Globus pallidus (tissue), 1 donor: ENCODE measurements around the gene AKAP6.
A peak's percentile ranks its signal among the peaks of the same experiment; 100 is the strongest.
"Not testable (repeated sequence)": the region's sequence is repeated elsewhere in the genome, so short reads cannot be mapped to it uniquely, and the experiment has no call there.

Source experiments
- DNase-seq: peaks from one replicate; pipeline ENCODE4 v3.0.0-alpha.2; 2015; ENCODE audit warnings: low spot score

Gene AKAP6

DNA sequence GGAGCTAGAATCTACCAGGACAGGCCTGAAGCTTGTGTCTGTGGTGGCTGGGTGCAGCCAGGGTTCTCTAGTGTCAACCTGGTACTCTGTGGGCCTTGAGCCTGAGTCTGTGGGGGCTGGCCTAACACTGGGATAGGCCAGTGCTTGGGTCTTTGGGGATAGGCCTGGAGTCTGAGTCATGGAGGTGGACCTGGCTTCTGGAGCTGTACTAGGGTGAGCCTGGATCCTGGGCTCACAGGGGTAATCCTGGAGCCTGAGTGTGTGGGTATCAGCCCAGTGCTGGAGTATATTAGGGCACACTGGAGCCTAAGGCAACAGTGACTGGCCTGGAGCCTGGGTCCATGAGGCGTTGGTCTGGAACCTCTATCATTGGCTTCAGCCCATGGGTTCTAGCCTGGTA, 427.1 kb downstream of the AKAP6 start:
- no peak for DNase-seq

DNA sequence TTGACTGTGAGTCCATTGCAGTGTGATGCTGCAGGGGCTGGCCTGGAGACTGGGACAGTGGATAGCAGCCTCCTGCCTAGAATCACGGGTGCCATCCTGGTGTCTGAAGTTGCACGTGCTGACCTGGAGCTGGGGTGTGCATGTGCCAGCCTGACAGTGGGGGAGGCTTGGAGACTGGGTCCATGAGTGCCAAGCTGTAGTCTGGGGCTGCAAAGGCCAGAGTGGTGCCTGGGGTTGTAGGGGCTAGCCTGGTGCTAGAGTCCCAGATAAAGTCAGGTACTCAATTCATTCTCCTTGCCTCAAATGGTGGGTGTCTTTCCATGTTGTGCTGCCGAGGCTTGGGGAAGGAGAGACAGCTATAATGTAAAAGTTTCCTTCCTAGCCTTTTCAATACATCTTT, 427.7 kb downstream of the AKAP6 start:
- DNase-seq: no peak

DNA sequence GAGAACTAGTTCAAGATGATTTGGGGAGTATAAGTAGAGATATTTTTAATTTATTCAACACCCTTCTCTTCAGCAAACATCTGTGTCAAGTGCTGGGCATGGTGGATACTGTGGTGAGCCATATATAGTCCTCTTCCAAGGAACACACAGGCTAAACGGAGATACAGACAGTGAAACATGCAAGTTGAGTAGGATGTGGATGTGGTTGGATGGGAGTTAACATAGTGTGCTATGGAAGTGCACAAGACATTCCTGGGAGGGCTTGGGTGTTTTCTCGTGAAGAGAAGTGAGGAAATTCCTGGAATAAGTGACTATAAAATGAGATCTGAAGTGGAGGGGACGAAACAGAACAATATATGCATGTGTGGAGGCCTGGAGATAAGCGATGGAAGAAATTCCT, 428.5 kb downstream of the AKAP6 start:
- DNase-seq: no peak

DNA sequence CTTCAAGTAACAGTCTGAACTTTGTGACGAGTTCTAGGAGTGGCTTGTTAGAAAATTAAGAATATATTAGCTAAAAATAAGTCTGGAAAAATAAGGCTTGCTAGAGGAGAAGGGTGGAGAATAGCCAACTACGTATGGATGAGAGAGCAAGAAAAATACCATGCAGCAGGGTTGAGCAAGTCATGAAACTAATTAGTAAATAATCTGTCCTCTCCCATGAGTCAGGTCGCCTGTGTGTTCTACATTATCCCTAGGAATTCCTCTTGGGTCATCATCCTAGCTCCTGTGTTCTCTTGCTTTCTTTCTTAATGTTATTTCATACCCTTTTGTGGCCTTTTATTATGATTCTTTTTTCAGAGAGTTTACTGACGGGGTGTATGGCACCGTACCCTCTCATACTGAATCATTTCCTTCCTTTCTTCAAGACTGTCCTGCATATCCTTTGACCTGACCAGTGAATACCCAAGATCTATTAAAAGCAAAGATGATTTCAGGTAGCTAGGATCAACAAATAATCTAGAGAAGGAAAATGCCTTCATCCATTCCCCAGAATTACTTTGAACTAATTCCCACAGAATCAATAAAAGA, 432.4 kb downstream of the AKAP6 start:
- no peak for DNase-seq

DNA sequence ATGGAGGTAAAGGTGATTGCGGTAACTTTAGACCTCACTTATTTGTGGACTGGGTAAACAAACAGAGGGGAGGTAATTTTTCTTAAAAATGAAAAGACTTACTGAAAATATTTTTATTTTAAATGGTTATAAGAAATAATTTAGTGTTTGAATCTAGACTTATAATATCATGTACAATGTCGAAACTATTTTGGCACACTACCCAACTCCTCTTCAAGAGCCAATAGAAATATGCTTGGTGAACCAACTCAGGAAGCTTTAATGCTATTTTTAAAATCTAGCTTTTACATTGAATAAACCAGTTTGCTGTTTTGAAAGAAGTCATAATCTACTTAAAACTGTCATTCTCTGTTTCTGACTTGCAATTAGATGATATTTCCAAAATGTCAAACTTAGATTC, 433.8 kb downstream of the AKAP6 start:
- DNase-seq: no peak

DNA sequence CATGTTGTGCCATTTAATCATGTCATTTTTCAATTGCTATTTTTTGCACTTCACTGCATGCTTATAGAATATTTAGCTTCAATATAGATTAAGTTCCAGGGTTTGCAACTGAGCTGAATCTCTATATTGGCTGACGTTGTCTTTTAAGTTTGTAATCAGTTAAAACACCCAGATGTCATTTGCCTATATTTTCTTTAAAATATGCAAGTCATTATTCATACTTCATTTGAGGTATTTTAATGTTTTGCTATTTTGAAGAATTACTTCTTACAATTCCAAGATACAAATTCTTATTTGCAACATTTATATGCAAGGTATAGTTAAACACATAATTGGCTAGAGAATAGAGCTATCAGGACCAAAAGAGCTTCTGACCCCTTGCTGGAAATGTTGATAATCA, 434.6 kb downstream of the AKAP6 start:
- no peak for DNase-seq

DNA sequence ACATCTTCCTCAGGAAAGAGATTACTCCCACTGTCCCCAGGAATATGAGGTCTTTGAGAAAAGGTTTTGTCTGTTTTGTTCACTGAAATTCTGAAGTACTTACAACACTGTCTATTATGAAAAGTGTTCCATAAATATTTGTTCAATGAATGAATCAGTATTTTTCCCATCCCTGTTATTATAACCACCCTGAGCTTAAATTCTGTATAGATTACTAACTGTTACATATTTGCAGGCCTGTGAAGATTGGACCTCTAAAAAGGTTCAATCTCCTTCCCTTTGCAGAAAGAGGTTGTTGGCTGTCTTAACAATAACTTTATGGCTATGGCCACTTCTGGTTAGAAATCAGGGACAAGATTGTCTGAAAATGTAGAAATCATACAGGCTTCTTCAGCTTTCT, 435.0 kb downstream of the AKAP6 start:
- DNase-seq: no peak

DNA sequence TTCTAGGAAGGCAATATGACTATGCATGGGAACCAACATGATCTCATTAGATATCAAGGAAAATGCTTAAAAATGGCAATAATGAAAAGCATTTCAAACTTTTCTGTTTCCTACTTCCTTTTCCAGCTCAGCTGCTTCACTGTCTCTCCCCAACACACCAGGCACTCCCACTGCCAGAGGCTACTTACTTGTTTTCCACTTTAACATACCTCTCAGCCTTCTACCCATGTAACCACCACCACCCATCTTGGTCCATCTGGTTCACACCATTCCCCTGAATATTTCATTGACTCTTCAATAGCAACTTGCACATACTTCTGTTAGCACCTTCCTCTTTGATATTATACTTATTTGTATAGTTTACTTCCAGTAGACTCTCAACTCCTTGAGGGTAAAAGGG, 441.3 kb downstream of the AKAP6 start:
- DNase-seq: no peak

DNA sequence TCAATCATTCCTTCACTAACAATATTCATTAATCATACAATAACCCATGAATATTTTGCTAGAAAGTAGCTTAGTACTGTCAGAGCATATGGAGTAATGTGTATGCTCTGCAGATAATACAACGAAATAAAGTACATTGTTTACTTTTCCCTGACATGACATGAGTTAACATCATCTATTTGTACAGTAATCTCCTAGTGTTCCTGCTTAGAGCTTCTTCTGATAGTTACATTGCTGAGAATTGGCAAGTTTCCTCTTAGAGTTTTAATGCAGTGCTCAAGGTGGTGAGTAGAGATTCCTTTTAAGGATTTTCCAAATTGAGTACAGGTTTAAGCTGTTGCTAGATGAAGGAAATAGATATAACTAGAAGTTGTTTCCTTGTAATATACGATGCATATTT, 445.1 kb downstream of the AKAP6 start:
- DNase-seq: no peak

DNA sequence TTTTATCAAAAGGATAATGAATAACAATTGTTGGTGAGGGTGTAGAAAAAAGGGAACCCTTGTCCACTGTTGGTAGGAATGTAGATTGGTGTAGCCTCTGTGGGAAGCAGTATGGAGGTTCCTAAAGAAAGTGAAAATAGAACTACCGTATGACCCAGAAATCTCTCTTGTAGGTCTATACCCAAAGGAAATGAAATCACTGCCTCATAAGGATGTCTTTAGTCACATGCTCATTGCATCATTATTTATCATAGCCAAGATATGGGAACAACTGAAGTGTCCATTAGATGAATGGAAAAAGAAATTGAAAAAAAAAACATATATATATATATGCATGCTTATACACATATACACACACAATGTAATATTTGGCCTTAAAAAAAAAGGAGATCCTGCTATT, 450.7 kb downstream of the AKAP6 start:
- DNase-seq: no peak

DNA sequence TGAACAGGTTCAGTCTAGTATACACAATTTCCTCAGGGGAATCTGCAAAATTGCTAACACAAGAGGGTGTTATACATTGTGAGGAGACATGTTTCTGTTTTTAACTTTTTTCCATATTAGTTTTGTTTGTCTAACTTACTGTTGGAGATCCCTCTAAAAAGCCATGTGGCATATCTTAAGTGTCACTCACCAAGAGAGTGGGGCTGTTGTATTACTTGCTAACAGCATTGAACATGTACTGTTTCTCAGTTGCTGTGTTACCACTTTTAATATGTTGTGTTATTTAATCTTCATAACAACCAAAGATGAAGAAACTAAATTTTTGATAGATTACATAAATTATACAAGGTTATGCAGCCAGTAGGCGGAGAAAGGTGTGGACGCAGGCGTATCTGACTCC, 455.3 kb downstream of the AKAP6 start:
- DNase-seq: no peak

DNA sequence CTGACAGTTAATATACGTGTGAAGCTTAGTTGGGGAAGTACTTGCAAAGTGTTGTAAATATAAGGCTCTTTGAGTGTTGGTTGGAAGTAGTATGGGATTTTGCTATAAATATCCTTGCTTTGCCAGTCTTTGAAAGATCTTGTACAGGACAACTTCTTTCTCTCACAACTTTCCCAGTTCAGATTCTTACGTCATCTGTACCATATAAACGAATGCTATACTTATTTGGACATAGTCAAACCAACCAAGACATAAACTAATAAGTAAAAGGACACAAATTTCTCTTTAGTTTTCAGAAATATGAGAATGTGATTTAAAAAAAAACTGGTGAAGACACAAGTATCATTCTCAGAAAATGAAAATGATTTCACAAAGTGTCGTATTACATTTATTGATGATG, 456.5 kb downstream of the AKAP6 start:
- DNase-seq: no peak

DNA sequence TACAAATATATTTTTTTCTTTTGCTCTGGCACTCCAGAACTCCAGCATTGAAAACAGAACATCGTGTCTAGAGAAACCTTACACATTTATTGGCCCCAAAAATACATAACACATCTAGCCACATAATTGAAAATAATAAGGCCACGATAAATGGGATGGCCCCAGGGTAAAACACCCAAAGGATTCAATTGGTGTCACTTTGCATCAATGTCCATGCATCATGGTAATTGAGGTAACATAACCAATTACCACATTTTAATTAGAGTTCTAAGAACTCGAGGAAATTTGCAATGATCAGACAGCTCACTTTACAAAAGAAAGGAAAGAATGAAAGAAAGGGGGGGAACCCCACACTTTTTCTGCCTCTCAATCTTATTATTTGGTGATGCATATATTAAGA, 457.8 kb downstream of the AKAP6 start:
- DNase-seq: no peak

DNA sequence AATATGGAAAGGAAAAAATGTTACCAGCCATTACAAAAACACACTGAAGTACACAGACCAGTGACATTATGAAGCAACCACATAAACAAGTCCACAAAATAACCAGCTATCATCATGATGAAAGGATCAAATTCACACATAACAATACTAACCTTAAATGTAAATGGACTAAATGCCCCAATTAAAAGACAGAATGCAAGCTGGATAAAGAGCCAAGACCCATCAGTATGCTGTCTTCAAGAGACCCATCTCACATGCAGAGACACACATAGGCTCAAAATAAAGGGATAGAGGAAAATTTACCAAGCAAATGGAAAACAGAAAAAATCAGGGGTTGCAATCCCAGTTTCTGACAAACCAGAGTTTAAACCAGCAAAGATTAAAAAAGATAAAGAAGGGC, 463.9 kb downstream of the AKAP6 start:
- not testable (repeated sequence) for DNase-seq

DNA sequence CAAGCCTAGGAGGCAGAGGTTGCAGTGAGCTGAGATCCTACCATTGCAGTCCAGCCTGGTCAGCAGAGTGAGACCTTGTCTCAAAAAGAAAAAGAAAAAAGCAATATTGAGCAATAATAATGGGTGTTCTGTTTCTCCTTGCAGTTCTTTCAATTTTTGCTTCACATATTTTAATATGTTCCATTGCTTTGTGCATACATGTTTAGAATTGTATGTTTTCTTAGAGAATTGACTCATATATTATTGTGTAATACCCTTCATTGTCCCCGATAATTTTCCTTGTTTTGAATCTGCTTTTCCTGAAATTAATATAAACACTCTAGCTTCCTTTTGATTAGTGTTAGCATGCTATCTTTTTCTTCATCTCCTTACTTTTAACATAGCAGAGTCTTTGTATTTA, 471.2 kb downstream of the AKAP6 start:
- no peak for DNase-seq

DNA sequence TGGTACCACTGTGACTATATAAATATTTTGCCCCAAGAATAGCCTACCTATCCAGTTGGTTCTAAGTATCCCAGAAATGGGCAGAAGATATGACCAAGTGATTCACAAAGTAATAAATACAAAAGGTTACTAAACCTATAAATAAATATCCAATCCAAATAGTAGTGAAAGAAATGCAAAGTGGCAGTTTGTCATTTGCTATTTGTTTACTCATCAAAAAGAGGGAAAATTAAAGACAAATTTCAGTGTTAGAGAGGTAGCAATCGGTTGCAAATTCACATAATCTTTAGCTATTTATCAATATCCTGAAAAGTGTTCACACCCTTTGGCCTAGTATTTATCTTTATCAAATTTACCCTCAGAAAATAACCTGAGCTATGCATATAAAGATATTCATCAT, 473.2 kb downstream of the AKAP6 start:
- no peak for DNase-seq

DNA sequence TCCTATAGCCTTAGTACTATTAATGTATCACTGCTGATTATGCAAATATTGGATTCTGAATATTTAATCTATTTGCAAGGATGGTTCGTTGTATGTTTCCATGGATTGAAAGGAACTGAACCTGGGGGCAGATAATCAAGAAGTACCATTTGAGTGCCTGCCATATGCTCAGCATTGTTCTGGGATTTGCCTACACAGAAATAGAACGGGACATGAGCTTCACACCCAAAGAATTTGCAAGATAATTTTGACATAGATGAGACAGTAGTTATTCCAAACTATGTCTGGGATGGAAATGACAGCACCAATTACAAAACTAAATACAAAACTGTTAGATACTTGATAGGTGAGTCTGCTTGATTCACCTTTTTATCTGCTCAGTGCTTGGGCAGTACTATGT, 476.9 kb downstream of the AKAP6 start:
- no peak for DNase-seq

DNA sequence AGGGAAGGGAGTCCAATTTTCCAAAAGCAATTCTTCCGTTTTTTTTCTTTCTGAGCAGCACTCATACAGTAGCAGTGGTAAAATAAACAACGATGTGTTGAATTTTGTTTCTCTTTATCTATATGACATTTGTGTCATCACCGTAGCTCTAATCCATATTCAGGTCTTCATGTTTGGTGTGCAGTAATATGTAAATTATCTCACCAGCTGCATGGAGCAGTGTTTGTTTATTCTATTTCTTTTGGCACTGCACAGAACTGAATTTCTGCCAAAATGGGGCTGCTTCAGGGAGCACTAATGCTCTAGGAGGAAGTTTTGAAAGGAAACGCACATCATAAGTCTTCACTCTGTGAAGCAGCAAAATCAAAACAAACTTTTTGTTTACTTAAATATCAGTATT, 479.5 kb downstream of the AKAP6 start:
- DNase-seq: peak; percentile 91

DNA sequence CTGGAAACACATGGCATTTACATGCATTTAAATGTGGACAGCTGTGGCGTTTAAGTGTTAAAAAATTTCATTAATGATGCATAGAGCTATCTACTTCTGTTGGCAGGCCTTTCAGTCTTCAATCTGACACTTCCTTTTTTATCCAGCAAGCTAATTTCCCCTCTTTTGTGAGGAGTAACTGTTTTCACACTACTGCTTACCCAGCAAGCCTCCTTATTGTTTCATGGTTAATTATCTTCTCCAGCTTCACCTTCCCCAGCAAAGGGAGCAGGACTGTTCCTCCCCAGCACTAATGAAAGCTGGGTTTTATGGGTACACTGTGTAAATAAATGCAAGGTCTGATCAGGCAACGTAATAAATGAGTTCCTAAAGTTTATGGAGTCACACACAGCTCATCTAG, 480.2 kb downstream of the AKAP6 start:
- peak; percentile 41 for DNase-seq

DNA sequence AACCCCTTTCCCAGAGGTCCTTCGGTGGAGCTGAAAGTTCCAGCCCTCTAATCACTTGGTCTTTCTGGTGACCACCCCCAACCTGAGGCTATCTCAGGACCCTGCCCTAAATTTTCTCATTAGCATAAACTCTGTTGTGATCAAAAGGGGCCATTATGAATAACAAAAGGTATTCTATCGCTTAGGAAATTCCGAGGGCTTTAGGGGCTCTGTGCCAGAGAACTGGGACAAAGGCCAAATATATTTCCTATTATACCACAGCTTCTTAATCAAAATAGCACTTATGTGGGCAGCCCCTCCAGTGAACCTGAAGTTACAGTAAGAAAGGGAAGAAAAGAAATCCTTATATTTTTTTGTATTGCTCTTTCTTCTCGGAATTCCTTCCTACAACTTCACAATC, 484.3 kb downstream of the AKAP6 start:
- no peak for DNase-seq

DNA sequence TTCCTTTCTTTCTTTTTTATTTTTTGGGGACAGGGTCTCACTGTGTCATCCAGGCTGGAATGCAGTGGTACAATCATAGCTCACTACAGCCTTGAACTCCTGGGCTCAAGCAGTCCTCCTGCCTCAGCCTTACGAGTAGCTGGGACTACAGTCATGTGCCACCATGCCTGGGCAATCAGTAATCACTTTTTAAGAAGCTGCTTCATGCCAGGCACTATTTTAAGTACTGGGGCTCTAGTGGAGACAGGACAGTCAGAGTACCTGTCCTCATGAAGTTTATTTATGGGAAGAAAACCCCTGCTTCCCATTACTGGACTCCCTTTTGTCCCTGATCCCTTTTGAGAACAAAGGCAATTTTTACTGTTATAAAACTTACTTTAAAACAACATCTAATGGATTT, 485.6 kb downstream of the AKAP6 start:
- DNase-seq: no peak

DNA sequence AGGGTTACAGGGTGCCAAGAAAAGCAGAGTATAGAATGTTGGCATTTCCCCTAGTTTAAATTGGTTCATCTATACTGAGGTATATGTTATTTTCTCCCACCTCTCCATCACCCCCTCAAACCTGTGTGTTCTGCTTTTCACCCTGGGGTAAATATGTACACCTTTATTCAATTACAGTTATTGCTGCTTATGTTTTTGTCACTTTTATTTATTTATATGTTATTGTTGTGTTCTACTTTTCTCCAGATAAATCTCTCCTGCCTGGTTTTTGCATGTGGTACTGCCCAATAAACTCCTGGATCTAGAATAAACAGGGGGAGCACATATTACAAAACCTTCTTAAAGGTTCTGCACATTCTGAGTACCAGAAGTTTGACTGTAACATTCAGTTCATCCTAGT, 487.5 kb downstream of the AKAP6 start:
- DNase-seq: no peak

DNA sequence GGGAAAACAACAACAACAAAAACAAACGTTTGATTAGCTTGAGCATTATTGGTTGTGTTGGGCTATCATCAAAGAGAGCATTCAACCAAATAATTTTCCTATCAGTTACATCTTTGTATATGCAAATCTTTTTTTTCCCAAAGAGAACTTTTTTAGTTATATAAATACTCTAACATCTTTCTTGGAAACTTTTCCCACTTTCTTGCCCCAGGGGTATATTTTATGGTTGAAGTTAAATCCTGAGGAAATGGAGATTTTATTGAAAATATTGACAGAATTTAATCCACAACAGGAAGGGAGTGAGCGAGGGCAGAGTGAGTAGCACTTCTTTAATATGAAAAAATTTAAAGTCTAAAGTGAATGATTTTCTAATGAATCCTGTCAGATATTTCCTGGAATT, 488.7 kb downstream of the AKAP6 start:
- DNase-seq: no peak

DNA sequence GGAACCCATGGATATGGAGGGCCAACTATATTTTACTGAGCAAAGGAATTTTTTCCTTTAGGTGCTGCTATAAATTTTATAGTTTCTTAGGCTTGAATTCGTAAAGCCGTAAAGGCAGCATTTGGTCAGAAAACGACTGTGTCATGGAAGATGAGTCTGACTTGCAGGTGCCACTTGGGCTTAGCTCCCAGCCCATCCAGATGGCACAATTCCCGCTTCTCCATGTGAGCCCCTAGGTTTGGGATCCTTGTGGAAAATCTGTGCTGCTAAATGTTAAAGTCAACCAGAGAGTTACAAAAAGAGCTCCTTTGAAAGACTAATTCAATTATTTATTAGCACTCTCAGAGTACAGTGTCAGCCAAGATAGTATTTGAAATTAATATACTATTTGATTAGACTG, 489.5 kb downstream of the AKAP6 start:
- no peak for DNase-seq

DNA sequence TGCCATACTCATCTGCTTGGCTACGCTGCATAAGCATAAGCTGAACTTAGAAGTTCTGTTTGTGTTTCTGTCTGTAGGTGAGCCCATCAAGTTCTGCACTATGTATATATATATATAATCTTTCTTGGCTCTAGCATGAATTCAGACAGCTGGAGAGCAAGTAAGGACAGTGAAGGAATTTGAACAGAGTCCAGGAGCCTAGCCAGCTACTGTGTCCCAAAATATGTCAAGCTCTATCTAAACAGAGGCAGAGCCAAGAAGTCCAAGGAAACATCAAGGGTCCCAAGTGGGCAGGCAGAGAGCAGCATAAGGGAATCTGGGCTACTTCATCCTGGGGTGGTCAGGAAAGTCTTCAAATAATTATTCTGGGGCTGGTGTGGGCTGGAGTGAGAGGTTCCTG, 491.1 kb downstream of the AKAP6 start:
- DNase-seq: no peak
